Stimulated activated CD8-positive, alpha-beta memory T cell treated with anti-CD3 and anti-CD28 coated beads, Interleukin-12 subunit alpha, Interleukin-12 subunit beta, amount 100 ng/mL, for 24 hours (primary cell): ENCODE measurements around the gene ALS2.
"Not testable (repeated sequence)": the region's sequence is repeated elsewhere in the genome, so short reads cannot be mapped to it uniquely, and the experiment has no call there.

Source experiments
- DNase-seq: peaks from one replicate; pipeline ENCODE4 v3.0.0-alpha.2; 2020; ENCODE audit errors: extremely low read depth

ALS2 gene

GRCh38 chr2:201793631-201794030 is 12.9 kb upstream of the ALS2 start:
- no peak for DNase-seq

GRCh38 chr2:201790989-201791388 is 10.3 kb upstream of the ALS2 start:
- DNase-seq = no peak

GRCh38 chr2:201790291-201790690 is 9.6 kb upstream of the ALS2 start:
- DNase-seq = no peak

GRCh38 chr2:201789395-201789794 is 8.7 kb upstream of the ALS2 start:
- no peak for DNase-seq

GRCh38 chr2:201788371-201788770 is 7.6 kb upstream of the ALS2 start:
- DNase-seq = no peak

GRCh38 chr2:201786471-201786870 is 5.7 kb upstream of the ALS2 start:
- no peak for DNase-seq

- DNase-seq = no peak
Measured at GRCh38 chr2:201785135-201785534, 4.4 kb upstream of the ALS2 start.

- DNase-seq = no peak
Measured at GRCh38 chr2:201784563-201784962, 3.8 kb upstream of the ALS2 start.

GRCh38 chr2:201781557-201782051 is 871 bp upstream of the ALS2 start:
- DNase-seq = no peak

- DNase-seq = no peak
Measured at GRCh38 chr2:201779901-201780673, 646 bp downstream of the ALS2 start.

- no peak for DNase-seq
Measured at GRCh38 chr2:201777869-201778268, 2.9 kb downstream of the ALS2 start.

- DNase-seq = no peak
Measured at GRCh38 chr2:201777043-201777442, 3.7 kb downstream of the ALS2 start.

GRCh38 chr2:201775326-201775725 is 5.4 kb downstream of the ALS2 start:
- no peak for DNase-seq

GRCh38 chr2:201774546-201774945 is 6.2 kb downstream of the ALS2 start:
- no peak for DNase-seq

GRCh38 chr2:201773990-201774389 is 6.7 kb downstream of the ALS2 start:
- DNase-seq = no peak

- DNase-seq = no peak
Measured at GRCh38 chr2:201769666-201770373, 10.9 kb downstream of the ALS2 start.

- DNase-seq = no peak
Measured at GRCh38 chr2:201768918-201769317, 11.8 kb downstream of the ALS2 start.

GRCh38 chr2:201765799-201766198 is 14.9 kb downstream of the ALS2 start:
- DNase-seq = no peak

GRCh38 chr2:201764469-201764868 is 16.3 kb downstream of the ALS2 start:
- DNase-seq = not testable (repeated sequence)

GRCh38 chr2:201761101-201761500 is 19.6 kb downstream of the ALS2 start:
- DNase-seq = no peak

- DNase-seq = no peak
Measured at GRCh38 chr2:201759567-201759966, 21.2 kb downstream of the ALS2 start.

GRCh38 chr2:201758873-201759272 is 21.9 kb downstream of the ALS2 start:
- no peak for DNase-seq

GRCh38 chr2:201758234-201758633 is 22.5 kb downstream of the ALS2 start:
- DNase-seq = no peak
